Stomach smooth muscle (tissue), 2 donors: ENCODE results near the gene UVSSA.

Experiments
- H3K27ac ChIP-seq: one replicate; pipeline ENCODE4 v1.7.0; 2013; ENCODE audit warnings: mild to moderate bottlenecking, low read length, inconsistent platforms
- H3K27me3 ChIP-seq, 2 donors: one replicate each; pipeline ENCODE4 v1.7.0; 2013; ENCODE audit warnings: low read length in 2 of 2; ENCODE audit not compliant: insufficient read depth in 2 of 2, control insufficient read depth in 1 of 2
- H3K36me3 ChIP-seq, 2 donors: one replicate each; pipeline ENCODE4 v1.7.0; 2013; ENCODE audit warnings: low read length in 2 of 2; ENCODE audit not compliant: control insufficient read depth in 2 of 2, insufficient read depth in 2 of 2
- H3K4me1 ChIP-seq: one replicate; pipeline ENCODE4 v1.7.0; 2013; ENCODE audit warnings: low read length; ENCODE audit not compliant: control insufficient read depth, insufficient read depth
- H3K4me3 ChIP-seq, 2 donors: one replicate each; pipeline ENCODE4 v1.7.0; 2013; ENCODE audit warnings: low read length in 2 of 2
- H3K9ac ChIP-seq, 2 donors: one replicate each; pipeline ENCODE4 v1.7.0; 2013; ENCODE audit warnings: low read length in 2 of 2, mild to moderate bottlenecking in 1 of 2
- H3K9me3 ChIP-seq, 2 donors: one replicate each; pipeline ENCODE4 v1.7.0; 2013; ENCODE audit warnings: low read length in 2 of 2; ENCODE audit not compliant: control insufficient read depth in 2 of 2
- donor health status: healthy.
- donor health status: Pancreatic carcinoma.

Gene UVSSA

DNA sequence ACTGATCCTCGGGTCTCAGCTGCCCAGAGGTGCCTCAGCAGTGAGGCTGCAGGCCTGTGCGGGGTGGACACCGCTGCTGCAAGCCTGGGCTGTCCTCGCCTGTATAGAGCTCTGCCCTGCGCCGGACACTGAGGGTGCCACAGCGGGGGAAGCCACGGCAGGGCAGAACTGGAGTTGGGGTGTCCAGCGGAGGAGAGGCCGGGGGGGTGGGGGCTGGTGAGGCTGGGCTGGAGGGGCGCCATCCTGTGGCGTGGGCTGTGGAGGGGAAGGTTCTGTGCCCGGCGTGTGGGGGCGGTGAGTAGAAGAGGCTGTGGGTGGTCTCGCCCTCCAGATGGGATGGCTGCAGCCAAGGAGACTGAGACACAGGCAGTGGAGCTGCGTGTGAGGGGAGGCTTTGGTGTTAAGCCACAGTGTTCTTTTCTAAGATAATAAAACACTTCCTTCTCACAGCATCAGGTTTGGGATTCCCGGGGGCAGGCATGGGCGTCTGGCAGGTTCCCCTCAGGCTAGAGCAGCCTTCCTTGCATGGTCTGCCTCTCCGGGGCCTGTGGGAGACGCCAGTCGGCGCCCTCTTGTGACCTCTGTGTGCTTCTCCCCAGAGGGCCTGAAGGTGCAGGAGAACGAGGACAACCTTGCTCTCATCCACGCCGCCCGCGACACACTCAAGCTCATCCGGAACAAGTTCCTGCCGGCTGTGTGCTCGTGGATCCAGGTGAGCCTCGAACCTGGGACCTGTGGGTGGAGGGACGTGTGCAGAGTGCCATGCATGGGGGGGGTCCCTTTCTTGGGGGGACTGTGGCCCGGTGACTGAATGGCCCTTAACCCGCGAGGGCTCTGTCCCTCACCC, 7.4 kb downstream of the UVSSA start:
- peaks cover 15% of the 10 kb centered on the region for H3K4me1 ChIP-seq
- H3K4me3 ChIP-seq = no peak overlapping the region
- H3K9me3 ChIP-seq = no peaks in the 10 kb centered on the region
- H3K9ac ChIP-seq = no peak overlapping the region
- no peaks in the 10 kb centered on the region for H3K27me3 ChIP-seq
- H3K27ac ChIP-seq = no peak overlapping the region
- peaks cover 6 to 24% of the 10 kb centered on the region in 2 donors for H3K36me3 ChIP-seq

DNA sequence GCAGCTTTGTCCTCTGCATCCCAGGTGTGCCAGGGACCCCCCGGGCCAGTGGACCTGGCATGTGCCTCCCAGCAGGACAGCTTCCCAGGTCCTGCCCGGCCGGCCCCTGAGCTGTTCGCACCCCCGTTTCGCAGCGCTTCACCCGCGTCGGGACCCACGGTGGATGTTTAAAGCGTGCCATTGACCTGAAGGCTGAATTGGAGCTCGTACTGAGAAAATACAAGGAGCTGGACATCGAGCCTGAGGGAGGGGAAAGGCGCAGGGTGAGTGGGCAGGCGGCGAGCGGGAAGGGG, 7.9 kb downstream of the UVSSA start:
- Histone ChIP-seq H3K4me1 (peaks cover 12% of the 10 kb centered on the region), H3K4me3 (no peak overlapping the region), H3K9ac (no peak overlapping the region), H3K36me3 (peaks cover under 1 to 21% of the 10 kb centered on the region in 2 donors), H3K9me3 (no peaks in the 10 kb centered on the region), H3K27me3 (no peaks in the 10 kb centered on the region), H3K27ac (no peak overlapping the region)

DNA sequence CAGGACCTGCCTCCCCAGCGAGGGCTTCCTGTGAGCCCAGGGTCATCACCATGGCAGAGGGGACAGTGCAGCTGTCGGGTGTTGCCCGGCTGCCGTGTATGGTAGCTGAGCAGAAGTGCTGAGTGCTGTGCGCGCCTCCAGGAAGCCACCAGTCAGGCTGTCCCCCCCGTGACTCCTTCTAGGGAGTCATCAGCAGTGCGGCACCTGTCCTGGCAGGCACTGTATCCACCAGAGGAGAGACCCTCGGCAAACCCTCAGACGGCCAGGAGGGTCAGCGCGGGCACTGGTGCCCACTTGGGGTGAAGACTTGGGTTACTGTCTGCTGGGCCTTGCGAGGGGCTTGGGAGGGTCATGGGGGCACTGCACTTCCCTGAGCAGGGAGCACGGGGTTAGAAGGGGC, 8.4 kb downstream of the UVSSA start:
- Histone ChIP-seq H3K36me3 (peaks cover 0 to 18% of the 10 kb centered on the region in 2 donors), H3K4me1 (peaks cover 12% of the 10 kb centered on the region), H3K27me3 (no peaks in the 10 kb centered on the region), H3K27ac (no peak overlapping the region), H3K9me3 (no peaks in the 10 kb centered on the region), H3K4me3 (no peak overlapping the region), H3K9ac (no peak overlapping the region)

DNA sequence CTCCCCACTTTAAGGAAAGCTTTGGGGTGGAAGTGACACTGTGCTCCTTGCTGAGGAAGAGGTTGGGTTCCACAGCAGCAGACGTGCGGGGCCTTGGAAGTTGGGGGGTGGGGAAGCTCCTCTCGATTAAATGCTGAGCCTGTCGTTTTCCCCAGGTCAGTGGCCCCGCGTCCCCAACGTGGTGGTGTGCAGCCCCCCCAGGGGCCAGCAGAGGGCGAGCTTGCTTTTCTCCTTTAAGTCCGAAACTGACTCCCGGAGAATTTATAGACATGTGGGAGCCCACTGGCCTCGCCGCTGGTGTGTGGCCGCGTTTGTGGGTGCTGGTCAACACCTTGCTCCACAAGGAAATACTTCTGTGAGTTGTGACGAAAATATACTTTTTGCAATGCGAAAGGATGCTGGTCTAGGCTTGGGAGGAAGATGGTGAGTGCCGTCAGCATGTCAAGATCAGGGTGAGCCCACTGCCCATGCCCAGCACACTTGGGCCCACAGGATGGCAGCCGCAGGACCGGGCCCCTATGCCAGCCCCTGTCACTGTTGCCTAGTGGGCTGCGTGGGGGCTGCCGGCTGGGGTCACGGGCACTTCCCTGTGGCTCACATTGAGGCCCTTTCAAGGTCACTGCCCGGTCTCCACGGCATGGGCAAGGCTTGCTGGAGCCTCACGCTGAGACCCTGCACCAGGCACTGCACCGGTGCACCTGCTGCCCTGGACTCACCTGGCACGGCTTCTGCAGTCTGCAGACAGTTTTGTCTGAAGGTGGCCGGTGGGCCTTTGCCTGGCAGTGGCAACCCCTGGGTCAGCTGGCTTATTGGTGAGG, 9.4 kb downstream of the UVSSA start:
- Histone ChIP-seq H3K4me3 (no peak overlapping the region), H3K36me3 (peaks cover 0 to 17% of the 10 kb centered on the region in 2 donors), H3K9ac (no peak overlapping the region), H3K27ac (no peak overlapping the region), H3K9me3 (no peaks in the 10 kb centered on the region), H3K4me1 (peaks cover 12% of the 10 kb centered on the region), H3K27me3 (no peaks in the 10 kb centered on the region)

DNA sequence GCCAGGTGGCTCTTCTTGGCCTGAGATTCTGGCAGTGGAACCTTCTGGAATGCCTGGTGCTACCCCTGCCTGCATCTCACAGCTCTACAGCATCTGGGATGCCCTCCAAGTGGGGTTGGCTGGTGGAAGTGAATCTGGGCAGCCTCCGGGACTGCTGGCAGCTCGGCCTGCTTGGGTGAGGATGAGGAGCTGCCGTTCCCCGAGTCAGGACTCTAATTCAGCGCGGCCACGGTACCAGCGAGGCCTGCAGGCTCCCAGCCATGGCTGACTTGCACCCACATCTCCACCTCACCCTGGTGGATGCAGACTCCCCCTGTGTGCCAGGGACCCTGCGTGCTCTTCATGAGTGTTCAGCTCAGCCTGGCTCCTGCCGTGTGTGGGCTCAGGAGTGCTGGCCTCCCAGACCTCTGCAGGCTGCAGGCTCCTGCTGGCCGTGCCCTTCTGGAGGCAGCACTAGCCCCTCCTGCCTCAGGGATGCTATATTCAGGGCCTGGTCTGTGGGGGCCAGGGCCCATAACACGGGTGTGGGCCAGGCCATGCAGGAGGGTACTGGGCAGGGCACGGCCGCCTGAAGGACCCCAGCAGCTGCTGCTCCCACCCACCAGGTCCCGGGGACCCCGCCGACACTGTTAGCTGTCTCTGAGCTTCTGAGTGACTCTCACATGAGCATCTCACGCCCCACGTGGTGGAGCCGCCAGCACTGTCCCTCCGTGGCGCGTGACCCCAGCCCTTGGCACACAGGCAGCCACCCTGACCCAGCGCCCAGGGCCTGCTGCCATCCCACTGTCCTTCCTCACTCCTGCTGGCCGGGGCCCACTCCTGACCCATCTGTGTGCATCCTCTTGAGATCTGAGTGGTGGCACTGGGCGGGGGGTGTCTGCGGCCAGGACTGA, 10.6 kb downstream of the UVSSA start:
- Histone ChIP-seq H3K27ac (no peak overlapping the region), H3K4me3 (no peak overlapping the region), H3K9me3 (no peaks in the 10 kb centered on the region), H3K36me3 (peaks cover 0 to 16% of the 10 kb centered on the region in 2 donors), H3K9ac (no peak overlapping the region), H3K27me3 (no peaks in the 10 kb centered on the region), H3K4me1 (peaks cover 6% of the 10 kb centered on the region)

DNA sequence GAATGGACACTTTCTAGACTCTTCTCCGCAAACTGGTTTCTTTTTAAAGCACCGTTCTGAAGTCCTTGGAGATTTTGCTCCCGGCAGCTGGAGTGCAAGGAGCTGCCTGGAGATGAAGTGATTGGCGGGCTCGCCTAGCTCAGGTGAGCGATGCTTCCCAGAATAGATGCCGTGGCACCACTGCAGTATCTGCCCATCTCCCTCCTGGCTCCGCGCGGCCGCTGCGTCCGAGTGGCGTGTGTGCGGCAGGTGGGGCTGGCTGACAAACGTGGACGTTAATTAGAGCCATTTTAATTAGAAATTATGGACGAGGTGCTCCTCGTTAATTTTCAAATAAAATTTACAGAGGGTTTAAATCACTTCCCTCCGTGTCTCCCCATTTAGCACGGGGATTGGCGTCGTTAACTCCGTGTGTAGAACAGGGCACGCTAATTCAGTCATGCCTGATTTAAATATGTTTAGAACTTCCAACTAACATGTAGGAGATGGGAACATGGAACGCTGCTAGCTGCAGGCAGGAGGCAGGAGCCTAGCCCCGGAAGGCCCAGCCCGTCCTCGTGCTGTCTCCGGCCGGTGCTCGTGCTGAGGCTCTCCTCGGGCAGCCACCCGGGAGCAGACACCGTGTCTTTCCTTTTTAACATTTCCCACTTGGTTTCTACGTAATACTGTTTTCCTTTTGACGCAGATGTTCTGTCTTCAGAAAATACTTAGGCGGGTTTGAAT, 11.6 kb downstream of the UVSSA start:
- Histone ChIP-seq H3K9ac (no peak overlapping the region), H3K4me3 (no peak overlapping the region), H3K9me3 (no peaks in the 10 kb centered on the region), H3K27ac (no peak overlapping the region), H3K36me3 (peaks cover 0 to 12% of the 10 kb centered on the region in 2 donors), H3K4me1 (peaks cover 6% of the 10 kb centered on the region), H3K27me3 (no peaks in the 10 kb centered on the region)

DNA sequence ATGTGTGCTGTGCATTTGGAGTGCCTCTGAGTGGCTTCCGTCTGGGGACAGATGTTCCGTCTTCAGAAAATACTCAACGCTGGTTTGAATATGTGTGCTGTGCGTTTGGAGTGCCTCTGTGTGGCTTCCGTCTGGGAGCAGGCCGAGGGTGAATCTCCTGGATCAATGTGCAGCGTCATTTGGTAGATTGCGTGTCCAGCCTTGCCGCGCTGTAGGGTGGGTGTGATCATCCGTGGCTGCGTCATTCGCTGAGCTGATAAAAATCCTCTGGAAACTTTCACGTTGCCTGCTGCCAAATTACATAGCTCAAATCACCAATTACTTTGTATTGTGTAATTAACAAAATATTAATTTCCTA, 12.1 kb downstream of the UVSSA start:
- Histone ChIP-seq H3K27ac (no peak overlapping the region), H3K9me3 (no peaks in the 10 kb centered on the region), H3K9ac (no peak overlapping the region), H3K27me3 (no peaks in the 10 kb centered on the region), H3K36me3 (peaks cover 0 to 12% of the 10 kb centered on the region in 2 donors), H3K4me3 (no peak overlapping the region), H3K4me1 (peaks cover 6% of the 10 kb centered on the region)

DNA sequence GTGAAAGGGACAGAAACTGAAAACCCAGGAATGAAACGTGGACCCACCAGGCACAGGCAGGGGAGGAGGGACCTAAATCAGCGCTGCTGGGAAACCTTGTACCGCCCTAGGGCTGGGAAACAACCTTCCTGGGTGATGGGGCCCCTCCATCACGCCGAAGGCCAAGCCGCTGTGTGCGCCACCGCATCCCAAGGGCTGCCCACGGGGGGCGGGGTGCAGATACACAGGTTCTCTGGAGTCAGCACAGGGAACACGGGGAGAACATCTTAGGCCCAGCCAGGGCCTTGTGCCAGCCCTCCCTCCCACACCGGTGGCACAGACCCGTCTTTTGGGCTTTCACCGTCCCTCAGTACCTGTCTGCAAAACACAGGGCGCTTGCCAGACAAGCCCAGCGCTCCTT, 13.0 kb downstream of the UVSSA start:
- H3K9ac ChIP-seq = no peak overlapping the region
- no peak overlapping the region for H3K27ac ChIP-seq
- peaks cover 6% of the 10 kb centered on the region for H3K4me1 ChIP-seq
- H3K36me3 ChIP-seq = peaks cover 0 to 11% of the 10 kb centered on the region in 2 donors
- no peaks in the 10 kb centered on the region for H3K27me3 ChIP-seq
- H3K9me3 ChIP-seq = no peaks in the 10 kb centered on the region
- no peak overlapping the region for H3K4me3 ChIP-seq

DNA sequence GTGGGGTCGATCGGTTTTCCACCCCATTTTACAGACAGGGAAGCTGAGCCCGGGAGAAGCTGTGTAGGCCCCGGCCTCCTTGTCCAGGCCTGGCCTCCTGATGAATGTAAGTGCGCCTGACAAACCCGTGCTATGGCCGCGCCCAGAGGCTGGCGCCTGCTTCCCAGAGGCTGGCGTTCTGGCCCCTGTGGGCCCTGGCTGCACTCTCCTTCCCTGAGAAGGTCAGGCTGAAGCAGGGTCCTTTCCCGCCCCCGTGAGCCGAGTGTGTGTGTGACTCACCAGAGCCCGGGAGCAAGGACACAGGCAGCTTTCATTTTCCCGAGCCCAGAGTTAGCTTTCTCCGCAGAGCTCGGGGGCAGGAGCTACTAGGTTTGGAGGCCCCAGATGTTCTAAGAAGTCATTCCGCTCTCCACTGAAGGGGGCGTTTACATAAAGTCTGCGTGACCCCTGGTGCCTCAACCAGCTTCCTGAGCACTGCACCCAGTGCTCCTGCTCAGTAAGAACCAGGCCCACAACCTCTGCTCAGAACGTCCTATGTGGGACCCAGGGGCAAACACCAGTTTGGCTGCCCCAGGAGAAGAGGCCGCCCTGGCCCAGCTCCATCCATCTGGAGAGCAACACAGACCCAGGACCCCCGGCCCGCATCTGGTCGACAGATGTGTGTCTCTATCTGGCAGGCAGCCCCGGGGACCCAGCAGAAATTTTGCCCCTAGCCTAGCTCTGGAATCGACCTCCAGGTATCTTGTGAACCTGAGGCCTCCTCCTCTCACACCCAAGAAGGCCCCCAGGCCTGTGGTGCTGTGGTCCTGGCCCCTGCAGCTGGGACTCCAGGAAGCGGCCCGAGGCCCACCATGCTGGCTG, 13.6 kb downstream of the UVSSA start:
- Histone ChIP-seq H3K4me1 (peaks cover 6% of the 10 kb centered on the region), H3K36me3 (peaks cover 0 to 9% of the 10 kb centered on the region in 2 donors), H3K9me3 (no peaks in the 10 kb centered on the region), H3K9ac (no peak overlapping the region), H3K27ac (no peak overlapping the region), H3K4me3 (no peak overlapping the region), H3K27me3 (no peaks in the 10 kb centered on the region)
